ENCODE measurements around the gene SPATA13. TPM values are rescaled to one million over a fixed set of nuclear protein-coding genes. Genes with fewer than 3 reads are reported as not detected.

SPATA13 gene
- total RNA-seq, 1 experiment from 2014 or later, result 21.4 TPM

GRCh38 chr13:24218977-24219376, 58.5 kb downstream of the SPATA13 start:
- intact Hi-C loops (cut with micrococcal nuclease), result loop anchor here (2.0 kb wide), 1 partner anchor 298 kb away; no protein-coding TSS in a partner anchor
- peaks cover 11 to 13% of the 10 kb centered on the region in 2 experiments; a peak in 3 of 4 replicates for H3K4me1 ChIP-seq (ENCODE audit: control insufficient read depth in 1 of 2, insufficient read depth in 2 of 2, low read length in 2 of 2)
- H4K20me1 ChIP-seq (ENCODE audit: insufficient read depth), result no peaks in the 10 kb centered on the region

More at GRCh38 chr13:24218977-24219376, 58.5 kb downstream of the SPATA13 start:
- Histone ChIP-seq H3K9me2 (ENCODE audit: insufficient read depth) (no peaks in the 10 kb centered on the region), H3K9ac (ENCODE audit: low read length) (no peak overlapping the region), H3K79me2 (ENCODE audit: insufficient read depth, low read length) (peaks cover 28% of the 10 kb centered on the region), H3K27ac (ENCODE audit: low read depth, low read length) (no peak overlapping the region), H2AFZ (ENCODE audit: low read depth, low read length, poor library complexity, severe bottlenecking) (no peak overlapping the region), H3K4me2 (ENCODE audit: low read length) (no peak overlapping the region), H3K9me3 (ENCODE audit: control insufficient read depth in 1 of 2, insufficient read depth in 1 of 2, low read depth in 1 of 2, low read length in 2 of 2) (no peaks in the 10 kb centered on the region), H3K27me3 (ENCODE audit: insufficient read depth, low read length) (no peaks in the 10 kb centered on the region), H3K36me3 (ENCODE audit: control insufficient read depth in 1 of 2, insufficient read depth in 2 of 2, low read length in 2 of 2) (peaks cover 0 to 4% of the 10 kb centered on the region in 2 experiments; a peak in 1 of 4 replicates), H3K4me3 (replicated peaks in 1 of 2; ENCODE audit: low read depth in 1 of 2, low read length in 2 of 2) (no peak overlapping the region)
- ATAC-seq (no peak), DNase-seq (ENCODE audit: low read depth, low spot score) (no peak)
- TF ChIP-seq YY1 (IDR thresholded peaks at IDR 0.05; ENCODE audit: extremely low read depth, insufficient replicate concordance, low read depth, low read length), result no peak
- TF ChIP-seq CEBPB (IDR thresholded peaks at IDR 0.05; ENCODE audit: low read depth), result no peak
- TF ChIP-seq EZH2phosphoT487 (IDR thresholded peaks at IDR 0.05; ENCODE audit: borderline replicate concordance), result no peak
- TF ChIP-seq EGR1 (IDR thresholded peaks at IDR 0.05; ENCODE audit: low read depth), result no peak
- no peak for TF ChIP-seq ZFX (IDR thresholded peaks at IDR 0.05)
- TF ChIP-seq CTCF (IDR thresholded peaks at IDR 0.05 in 2 of 3, conservative IDR thresholded peaks at IDR 0.05 in 1 of 3; ENCODE audit: borderline replicate concordance in 1 of 3, insufficient read depth in 1 of 3, low read depth in 2 of 3, low read length in 2 of 3), result no peak
- TF ChIP-seq JUND (IDR thresholded peaks at IDR 0.05), result no peak
- TF ChIP-seq POLR2A (IDR thresholded peaks at IDR 0.05; ENCODE audit: borderline replicate concordance, extremely low read depth, insufficient read depth, insufficient read length), result no peak
- TF ChIP-seq SP1 (IDR thresholded peaks at IDR 0.05; ENCODE audit: low read depth), result no peak
- TF ChIP-seq SIN3A (IDR thresholded peaks at IDR 0.05; ENCODE audit: low read depth), result no peak
- TF ChIP-seq POLR2AphosphoS5 (IDR thresholded peaks at IDR 0.05; ENCODE audit: low read depth, low read length), result no peak
- TF ChIP-seq ATF3 (IDR thresholded peaks at IDR 0.05), result no peak
- TF ChIP-seq, protein P1, sequence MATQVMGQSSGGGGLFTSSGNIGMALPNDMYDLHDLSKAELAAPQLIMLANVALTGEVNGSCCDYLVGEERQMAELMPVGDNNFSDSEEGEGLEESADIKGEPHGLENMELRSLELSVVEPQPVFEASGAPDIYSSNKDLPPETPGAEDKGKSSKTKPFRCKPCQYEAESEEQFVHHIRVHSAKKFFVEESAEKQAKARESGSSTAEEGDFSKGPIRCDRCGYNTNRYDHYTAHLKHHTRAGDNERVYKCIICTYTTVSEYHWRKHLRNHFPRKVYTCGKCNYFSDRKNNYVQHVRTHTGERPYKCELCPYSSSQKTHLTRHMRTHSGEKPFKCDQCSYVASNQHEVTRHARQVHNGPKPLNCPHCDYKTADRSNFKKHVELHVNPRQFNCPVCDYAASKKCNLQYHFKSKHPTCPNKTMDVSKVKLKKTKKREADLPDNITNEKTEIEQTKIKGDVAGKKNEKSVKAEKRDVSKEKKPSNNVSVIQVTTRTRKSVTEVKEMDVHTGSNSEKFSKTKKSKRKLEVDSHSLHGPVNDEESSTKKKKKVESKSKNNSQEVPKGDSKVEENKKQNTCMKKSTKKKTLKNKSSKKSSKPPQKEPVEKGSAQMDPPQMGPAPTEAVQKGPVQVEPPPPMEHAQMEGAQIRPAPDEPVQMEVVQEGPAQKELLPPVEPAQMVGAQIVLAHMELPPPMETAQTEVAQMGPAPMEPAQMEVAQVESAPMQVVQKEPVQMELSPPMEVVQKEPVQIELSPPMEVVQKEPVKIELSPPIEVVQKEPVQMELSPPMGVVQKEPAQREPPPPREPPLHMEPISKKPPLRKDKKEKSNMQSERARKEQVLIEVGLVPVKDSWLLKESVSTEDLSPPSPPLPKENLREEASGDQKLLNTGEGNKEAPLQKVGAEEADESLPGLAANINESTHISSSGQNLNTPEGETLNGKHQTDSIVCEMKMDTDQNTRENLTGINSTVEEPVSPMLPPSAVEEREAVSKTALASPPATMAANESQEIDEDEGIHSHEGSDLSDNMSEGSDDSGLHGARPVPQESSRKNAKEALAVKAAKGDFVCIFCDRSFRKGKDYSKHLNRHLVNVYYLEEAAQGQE (IDR thresholded peaks at IDR 0.05; ENCODE audit: low read depth), result no peak
- no TSS peak for BruUV-seq (replicated peaks)
- CTCF ChIA-PET, result interaction anchor here (0.6 to 3.7 kb wide), 10 partner anchors 10 to 1418 kb away, joined by 3 to 51 read pairs (median 5); no protein-coding TSS in a partner anchor
- POLR2A ChIA-PET, result interaction anchor here (1.4 kb wide), 1 partner anchor 199 kb away, joined by 3 read pairs; no protein-coding TSS in a partner anchor
- RAD21 ChIA-PET (ENCODE audit: low non-redundant PET in 1 of 2, low total read pairs in 2 of 2, uncharacterized antibody in 2 of 2, unreplicated experiment in 2 of 2), result interaction anchor here in 1 of 2 experiments (0.6 to 1.9 kb wide), 2 partner anchors 166 to 179 kb away, joined by 3 to 5 read pairs; no protein-coding TSS in a partner anchor

Data from HCT116 (cell line).